ENCODE results near the gene RUSC1.
"Not testable (repeated sequence)": the region's sequence is repeated elsewhere in the genome, so short reads cannot be mapped to it uniquely, and the experiment has no call there.

RUSC1 gene

GRCh38 chr1:155326020-155326526 lies 5.4 kb downstream of the RUSC1 start:
- no peak for DNase-seq (ENCODE audit: low spot score)
- in situ Hi-C loops (cut with MboI; ENCODE audit: low pct_unique_long_range_greater_than_20kb, low sequenced_read_pairs, unreplicated experiment) = no loop called here
- TF ChIP-seq CTCF (IDR thresholded peaks at IDR 0.05; ENCODE audit: extremely low read depth, insufficient read depth, missing control alignments) = no peak

DNA sequence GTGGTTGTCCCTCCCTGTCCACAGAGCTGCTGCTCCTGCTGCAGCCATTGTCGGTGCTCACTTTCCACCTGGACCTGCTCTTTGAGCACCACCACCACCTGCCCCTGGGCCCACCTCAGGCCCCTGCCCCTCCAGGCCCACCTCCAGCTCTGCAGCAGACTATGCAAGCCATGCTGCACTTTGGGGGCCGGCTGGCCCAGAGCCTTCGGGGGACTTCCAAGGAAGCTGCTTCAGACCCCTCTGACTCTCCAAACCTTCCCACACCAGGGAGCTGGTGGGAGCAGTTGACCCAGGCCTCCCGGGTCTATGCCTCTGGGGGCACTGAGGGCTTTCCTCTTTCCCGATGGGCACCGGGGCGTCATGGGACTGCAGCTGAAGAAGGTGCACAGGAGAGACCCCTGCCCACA lies 5.9 kb downstream of the RUSC1 start:
- in situ Hi-C loops (cut with MboI; ENCODE audit: low pct_unique_long_range_greater_than_20kb, low sequenced_read_pairs, unreplicated experiment) = no loop called here
- TF ChIP-seq CTCF (IDR thresholded peaks at IDR 0.05; ENCODE audit: extremely low read depth, insufficient read depth, missing control alignments) = no peak
- no peak for DNase-seq (ENCODE audit: low spot score)

GRCh38 chr1:155327981-155328380 lies 7.3 kb downstream of the RUSC1 start:
- in situ Hi-C loops (cut with MboI; ENCODE audit: low pct_unique_long_range_greater_than_20kb, low sequenced_read_pairs, unreplicated experiment) = no loop called here
- TF ChIP-seq CTCF (IDR thresholded peaks at IDR 0.05; ENCODE audit: extremely low read depth, insufficient read depth, missing control alignments) = no peak
- DNase-seq (ENCODE audit: low spot score) = no peak

GRCh38 chr1:155328856-155329255 lies 8.2 kb downstream of the RUSC1 start:
- in situ Hi-C loops (cut with MboI; ENCODE audit: low pct_unique_long_range_greater_than_20kb, low sequenced_read_pairs, unreplicated experiment); DNase-seq (ENCODE audit: low spot score): not testable (repeated sequence)

DNA sequence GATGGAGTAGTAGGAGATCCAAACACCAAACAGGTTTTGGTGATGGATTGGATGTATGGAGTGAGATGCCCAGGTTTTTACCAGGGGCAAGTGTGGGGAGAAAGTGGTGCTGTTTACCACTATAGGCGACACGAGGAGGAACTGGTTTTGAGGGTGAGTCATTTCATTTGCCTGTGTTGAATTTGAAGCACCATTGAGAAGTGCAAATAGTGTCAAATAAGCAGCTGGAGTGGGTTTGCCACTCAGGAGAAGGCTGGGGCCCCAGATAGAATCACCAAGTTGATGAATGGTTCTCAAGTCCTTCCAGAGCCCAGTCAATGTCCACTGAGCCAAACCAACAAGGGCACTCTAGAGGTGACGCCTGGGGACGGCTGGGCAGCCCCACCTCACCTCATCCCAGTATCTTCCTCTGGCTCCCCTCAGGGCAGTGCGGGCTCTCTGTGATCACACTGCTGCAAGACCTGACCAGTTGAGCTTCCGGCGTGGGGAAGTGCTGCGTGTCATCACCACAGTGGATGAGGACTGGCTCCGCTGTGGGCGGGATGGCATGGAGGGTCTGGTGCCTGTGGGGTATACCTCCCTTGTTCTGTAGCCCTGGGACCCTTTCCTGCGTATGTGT lies 9.4 kb downstream of the RUSC1 start:
- in situ Hi-C loops (cut with MboI; ENCODE audit: low pct_unique_long_range_greater_than_20kb, low sequenced_read_pairs, unreplicated experiment) = loop anchor here (10.0 kb wide), 1 partner anchor 175 kb away; no protein-coding TSS in a partner anchor
- DNase-seq (ENCODE audit: low spot score) = no peak
- TF ChIP-seq CTCF (IDR thresholded peaks at IDR 0.05; ENCODE audit: extremely low read depth, insufficient read depth, missing control alignments) = no peak

DNA sequence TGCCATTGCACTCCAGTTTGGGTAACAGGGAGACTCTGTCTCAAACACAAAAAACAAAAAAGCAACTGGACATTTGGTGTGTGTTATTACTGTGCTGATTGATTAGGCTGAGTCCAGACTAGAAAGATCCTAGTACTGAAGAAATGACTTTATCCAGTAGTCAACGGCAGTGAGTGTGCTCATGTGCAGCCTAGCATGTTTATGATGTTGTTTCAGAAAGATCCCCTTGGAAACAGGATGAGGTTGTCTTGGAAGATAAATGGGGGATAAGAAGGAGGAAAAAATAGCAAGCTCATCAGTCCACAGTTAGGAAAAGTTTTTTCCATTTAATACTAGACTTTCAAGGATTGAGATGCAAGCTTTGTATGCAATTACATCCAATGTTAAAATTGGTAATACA lies 14.3 kb downstream of the RUSC1 start:
- in situ Hi-C loops (cut with MboI; ENCODE audit: low pct_unique_long_range_greater_than_20kb, low sequenced_read_pairs, unreplicated experiment) = loop anchor here (10.0 kb wide), 1 partner anchor 170 kb away; no protein-coding TSS in a partner anchor
- no peak for DNase-seq (ENCODE audit: low spot score)
- no peak for TF ChIP-seq CTCF (IDR thresholded peaks at IDR 0.05; ENCODE audit: extremely low read depth, insufficient read depth, missing control alignments)

DNA sequence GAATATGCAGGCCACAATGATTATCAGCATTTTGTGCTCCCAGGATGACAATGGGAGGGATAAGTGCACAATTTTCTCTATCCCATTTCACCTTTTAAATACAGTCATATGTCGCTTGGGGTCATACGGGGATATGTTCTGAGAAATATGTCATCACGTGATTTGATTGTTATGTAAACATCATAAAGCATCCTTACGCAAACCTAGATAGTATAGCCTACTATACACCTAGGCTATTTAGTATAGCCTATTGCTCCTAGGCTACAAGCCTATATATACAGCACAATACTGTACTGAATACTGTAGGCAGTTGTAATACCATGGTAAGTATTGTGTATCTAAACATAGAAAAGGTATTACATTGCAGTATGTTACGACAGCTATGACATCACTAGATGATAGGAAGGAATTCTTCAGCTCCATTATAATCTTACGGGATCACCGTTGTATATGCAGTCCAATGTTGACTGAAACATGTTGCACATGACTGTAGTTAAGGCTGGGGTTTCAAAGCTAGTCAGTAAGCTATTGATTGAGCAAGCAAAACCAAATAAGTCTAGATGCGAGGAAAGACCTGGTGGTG lies 18.9 kb downstream of the RUSC1 start:
- DNase-seq (ENCODE audit: low spot score) = no peak
- TF ChIP-seq CTCF (IDR thresholded peaks at IDR 0.05; ENCODE audit: extremely low read depth, insufficient read depth, missing control alignments) = no peak
- in situ Hi-C loops (cut with MboI; ENCODE audit: low pct_unique_long_range_greater_than_20kb, low sequenced_read_pairs, unreplicated experiment) = loop anchor here (10.0 kb wide), 1 partner anchor 165 kb away; no protein-coding TSS in a partner anchor
